Fibroblast of pulmonary artery (primary cell): ENCODE results near the gene LFNG.

Source experiments
- DNase-seq: peaks from one replicate; pipeline ENCODE4 v3.0.0-alpha.2; 2010; ENCODE audit warnings: low read depth
- H3K4me3 ChIP-seq: replicated peaks from 2 replicates; pipeline ENCODE4 v1.5.1; 2011; ENCODE audit warnings: low read depth, mild to moderate bottlenecking, control low read depth, low read length, moderate library complexity
- CTCF ChIP-seq: IDR thresholded peaks from 2 replicates; pipeline ENCODE4 v1.5.1; 2011; ENCODE audit warnings: mild to moderate bottlenecking, control low read depth, low read length, inconsistent platforms; ENCODE audit errors: missing control alignments

LFNG gene

DNA sequence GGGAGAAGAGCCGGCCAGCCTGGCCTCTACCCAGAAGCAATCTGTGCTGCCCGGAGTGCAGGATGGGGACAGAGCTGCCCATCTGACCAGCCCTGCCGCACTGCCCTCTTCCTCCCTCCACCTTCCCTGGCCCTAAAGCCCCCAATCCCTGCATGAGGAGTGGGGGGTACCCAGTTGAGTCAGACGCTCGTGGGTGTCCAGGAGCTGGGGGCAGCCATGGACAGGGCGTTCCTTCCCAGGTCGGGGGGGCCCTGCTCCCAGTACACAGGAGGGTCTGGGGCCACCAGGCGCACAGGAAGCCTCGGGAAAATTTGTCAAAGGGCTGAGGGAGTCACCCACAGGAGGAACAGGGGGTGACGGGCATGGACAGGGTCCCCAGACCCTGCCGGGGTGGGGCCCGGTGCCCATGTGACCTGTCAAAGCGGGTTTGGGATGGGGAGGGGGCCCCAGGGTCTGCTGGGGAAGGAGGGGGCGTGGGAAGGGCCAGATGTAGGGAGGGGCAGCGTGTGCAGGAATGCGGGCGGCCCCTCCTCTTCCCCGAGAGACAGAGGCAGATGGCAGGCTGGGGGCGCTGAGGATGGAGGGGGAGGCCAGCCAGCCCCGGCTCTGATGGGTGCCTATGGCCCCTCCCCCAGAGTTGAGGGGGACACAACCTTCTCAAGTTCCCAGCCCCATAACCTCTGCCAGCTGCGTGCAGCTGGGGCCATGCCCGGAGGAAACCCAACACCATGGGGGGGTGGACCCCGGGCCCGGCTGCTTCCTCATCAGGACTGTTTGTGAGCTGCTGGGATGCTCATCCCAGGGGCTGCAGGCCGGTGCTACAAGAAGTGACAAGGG is 21.9 kb upstream of the LFNG start:
- H3K4me3 ChIP-seq: no peak overlapping the region
- TF ChIP-seq CTCF: no peak

DNA sequence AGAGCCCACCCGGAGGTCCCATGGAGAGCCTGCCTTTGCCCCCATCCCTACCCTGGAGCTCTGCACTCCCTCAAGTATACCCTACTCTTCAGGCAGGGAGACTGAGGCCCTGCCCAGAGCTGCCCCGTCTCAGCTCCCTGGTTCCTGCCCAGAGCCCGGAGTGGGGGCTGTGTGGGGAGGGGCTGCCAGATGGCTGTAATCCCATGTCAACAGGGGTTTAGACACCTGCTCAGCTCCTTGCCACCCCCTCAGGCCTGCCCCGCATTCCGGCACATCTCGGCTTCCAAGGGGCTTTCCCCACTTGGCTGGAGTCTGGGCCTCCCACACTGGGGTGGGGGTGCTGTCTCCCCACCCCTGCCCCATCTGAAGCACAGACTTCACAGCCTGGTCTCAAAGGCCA is 20.9 kb upstream of the LFNG start:
- no peak for TF ChIP-seq CTCF
- DNase-seq: no peak
- H3K4me3 ChIP-seq: no peak overlapping the region

More for the DNA sequence above, 21.9 kb upstream of the LFNG start:
- DNase-seq: no peak

- no peak for TF ChIP-seq CTCF
- DNase-seq: no peak
- no peak overlapping the region for H3K4me3 ChIP-seq
Observed at GRCh38 chr7:2499181-2499580, 20.4 kb upstream of the LFNG start.

GRCh38 chr7:2499719-2500430 is 19.7 kb upstream of the LFNG start:
- TF ChIP-seq CTCF: no peak
- no peak overlapping the region for H3K4me3 ChIP-seq
- no peak for DNase-seq

DNA sequence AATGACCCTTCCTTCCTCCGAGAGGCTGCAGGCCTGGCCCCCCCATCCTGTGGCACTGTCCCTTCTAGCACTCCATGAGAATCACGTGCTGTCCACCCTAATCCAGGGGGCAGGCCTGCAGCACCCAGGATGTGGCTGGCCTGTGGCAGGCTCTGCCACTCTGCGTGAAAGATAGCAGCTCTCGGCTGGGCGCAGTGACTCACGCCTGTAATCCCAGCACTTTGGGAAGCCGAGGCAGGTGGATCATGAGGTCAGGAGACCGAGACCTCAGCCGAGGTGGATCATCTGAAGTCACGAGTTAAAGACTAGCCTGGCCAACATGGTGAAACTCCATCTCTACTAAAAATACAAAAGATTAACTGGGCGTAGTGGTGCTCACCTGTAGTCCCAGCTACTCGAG is 18.9 kb upstream of the LFNG start:
- TF ChIP-seq CTCF: no peak
- no peak overlapping the region for H3K4me3 ChIP-seq
- no peak for DNase-seq

- DNase-seq: no peak
- no peak for TF ChIP-seq CTCF
- H3K4me3 ChIP-seq: no peak overlapping the region
Observed at GRCh38 chr7:2501947-2502646, 17.5 kb upstream of the LFNG start.
